CD4-positive, alpha-beta T cell treated with Interleukin-17A for 1 hour (primary cell): ENCODE measurements around the gene ZBTB40.

Source experiments
- DNase-seq: peaks from one replicate; pipeline ENCODE4 v3.0.0-alpha.2; 2020

The ZBTB40 gene

GRCh38 chr1:22536506-22536905 is 84.9 kb downstream of the ZBTB40 start:
- no peak for DNase-seq

- DNase-seq: no peak
Observed at GRCh38 chr1:22537441-22538139, 85.9 kb downstream of the ZBTB40 start.

GRCh38 chr1:22539510-22540118 is 88.0 kb downstream of the ZBTB40 start:
- no peak for DNase-seq

DNA sequence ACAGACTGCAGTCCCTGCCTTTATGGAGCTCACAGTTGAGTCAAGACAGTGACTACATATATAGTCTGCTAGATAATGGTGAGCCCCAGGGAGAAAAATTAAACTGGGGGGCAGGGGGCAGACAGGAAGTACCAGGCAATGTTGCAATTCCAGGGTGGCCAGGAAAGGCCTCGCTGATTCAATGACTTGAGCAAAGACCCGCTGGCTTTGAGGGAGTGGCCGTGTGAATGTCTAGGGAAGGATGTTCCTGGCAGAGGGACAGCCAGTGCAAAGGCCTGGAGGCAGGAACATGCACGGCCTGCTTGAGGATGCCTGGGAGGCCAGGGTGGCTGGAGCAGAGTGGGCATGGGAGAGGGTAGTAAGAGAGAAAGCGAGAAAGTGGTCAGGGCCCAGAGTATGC is 88.7 kb downstream of the ZBTB40 start:
- no peak for DNase-seq

- DNase-seq: no peak
Observed at GRCh38 chr1:22542886-22543285, 91.2 kb downstream of the ZBTB40 start.

- DNase-seq: no peak
Observed at GRCh38 chr1:22543679-22544078, 92.0 kb downstream of the ZBTB40 start.

DNA sequence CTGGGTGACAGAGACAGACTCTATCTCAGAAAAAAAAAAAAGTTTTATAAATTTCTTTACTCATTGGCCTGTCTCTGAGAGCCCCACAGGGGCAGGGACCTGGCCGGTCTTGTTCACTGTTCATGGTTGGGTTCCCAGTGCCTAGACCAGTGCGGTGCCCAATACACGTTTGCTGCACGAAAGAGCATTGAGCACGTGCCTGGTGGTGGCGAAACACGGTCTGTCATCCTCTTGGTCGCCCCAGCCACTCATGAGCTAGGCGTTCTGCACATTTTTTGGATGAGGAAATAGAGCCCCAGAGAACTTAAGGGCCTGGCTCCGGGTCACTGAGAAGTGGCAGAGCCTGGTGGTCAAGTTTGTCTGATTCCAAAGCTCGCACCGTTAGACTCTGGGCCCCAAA is 93.0 kb downstream of the ZBTB40 start:
- no peak for DNase-seq

DNA sequence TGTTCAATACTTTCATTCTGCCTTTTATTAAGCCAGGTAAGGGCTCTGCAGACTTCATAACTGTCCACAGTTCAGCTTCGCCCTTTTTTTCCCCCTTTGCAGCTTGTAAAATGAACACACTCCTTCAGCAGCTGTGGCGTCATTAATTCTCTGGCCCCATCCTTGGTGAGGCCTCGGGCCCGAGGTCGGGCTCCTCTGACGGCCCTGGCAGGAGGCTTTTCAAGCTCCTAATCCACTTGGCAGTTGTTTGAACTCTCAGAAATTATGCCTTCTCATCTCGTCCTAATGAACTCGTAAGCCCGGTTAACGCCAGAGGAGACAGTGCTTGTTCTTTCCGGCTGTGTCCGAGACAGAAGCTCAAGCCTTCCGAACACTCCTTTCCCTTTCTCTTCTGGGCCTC is 93.5 kb downstream of the ZBTB40 start:
- no peak for DNase-seq

GRCh38 chr1:22547186-22547817 is 95.7 kb downstream of the ZBTB40 start:
- no peak for DNase-seq

DNA sequence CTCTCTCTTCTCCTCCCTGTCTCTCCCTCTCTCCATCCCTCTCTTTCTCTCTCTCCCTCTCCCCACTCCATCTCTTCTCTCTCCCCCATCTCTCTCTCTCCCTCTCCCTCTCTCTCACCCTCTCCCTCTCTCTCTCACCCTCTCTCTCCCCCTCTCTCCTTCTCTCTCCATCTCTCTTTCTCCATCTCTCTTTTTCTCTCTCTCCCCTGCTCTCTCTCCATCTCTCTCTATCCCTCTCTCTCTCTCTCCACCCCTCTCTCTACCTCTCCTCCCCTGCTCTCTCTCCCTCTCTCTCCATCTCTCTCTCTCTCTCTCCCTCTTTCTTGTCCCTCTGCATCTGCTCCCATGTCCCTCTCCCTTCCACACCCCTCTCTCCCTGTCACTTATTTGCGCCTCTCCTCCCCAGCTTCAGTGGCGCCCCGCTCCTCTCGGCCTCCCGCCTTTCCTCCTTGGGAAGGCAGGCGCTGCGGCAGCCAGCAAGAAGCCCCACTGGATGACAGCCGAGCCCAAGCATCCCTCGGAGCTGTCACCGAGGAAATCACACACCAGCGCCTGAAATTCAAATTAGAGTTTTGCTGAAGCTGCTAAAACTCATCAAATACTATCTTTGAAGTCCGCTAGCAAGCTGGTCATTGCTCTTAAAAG is 96.3 kb downstream of the ZBTB40 start:
- DNase-seq: no peak

- no peak for DNase-seq
Observed at GRCh38 chr1:22550021-22550420, 98.4 kb downstream of the ZBTB40 start.

- no peak for DNase-seq
Observed at GRCh38 chr1:22551591-22551990, 99.9 kb downstream of the ZBTB40 start.

DNA sequence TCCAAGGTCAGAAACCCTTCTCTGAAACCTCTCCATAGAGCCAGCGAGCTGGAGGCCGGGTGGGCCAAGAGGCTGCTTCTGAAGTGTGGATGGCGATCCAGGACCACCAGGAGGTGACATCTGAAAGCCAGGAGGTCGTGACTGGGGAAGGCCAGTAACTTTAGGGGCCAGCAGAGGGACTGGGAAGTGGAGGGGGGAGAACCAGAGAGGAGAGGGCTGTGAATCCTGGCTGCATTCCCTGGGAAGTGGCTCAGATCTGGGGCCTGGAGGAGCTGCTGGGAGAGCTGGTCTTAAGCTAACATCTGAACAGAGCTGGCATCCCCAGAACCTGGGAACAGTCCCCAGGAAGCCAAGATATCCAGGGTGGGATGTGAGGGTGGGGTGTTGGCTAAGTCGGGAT is 100.4 kb downstream of the ZBTB40 start:
- no peak for DNase-seq

- no peak for DNase-seq
Observed at GRCh38 chr1:22553104-22553880, 101.6 kb downstream of the ZBTB40 start.

GRCh38 chr1:22553991-22554522 is 102.4 kb downstream of the ZBTB40 start:
- DNase-seq: no peak

- DNase-seq: no peak
Observed at GRCh38 chr1:22555371-22555656, 103.7 kb downstream of the ZBTB40 start.

DNA sequence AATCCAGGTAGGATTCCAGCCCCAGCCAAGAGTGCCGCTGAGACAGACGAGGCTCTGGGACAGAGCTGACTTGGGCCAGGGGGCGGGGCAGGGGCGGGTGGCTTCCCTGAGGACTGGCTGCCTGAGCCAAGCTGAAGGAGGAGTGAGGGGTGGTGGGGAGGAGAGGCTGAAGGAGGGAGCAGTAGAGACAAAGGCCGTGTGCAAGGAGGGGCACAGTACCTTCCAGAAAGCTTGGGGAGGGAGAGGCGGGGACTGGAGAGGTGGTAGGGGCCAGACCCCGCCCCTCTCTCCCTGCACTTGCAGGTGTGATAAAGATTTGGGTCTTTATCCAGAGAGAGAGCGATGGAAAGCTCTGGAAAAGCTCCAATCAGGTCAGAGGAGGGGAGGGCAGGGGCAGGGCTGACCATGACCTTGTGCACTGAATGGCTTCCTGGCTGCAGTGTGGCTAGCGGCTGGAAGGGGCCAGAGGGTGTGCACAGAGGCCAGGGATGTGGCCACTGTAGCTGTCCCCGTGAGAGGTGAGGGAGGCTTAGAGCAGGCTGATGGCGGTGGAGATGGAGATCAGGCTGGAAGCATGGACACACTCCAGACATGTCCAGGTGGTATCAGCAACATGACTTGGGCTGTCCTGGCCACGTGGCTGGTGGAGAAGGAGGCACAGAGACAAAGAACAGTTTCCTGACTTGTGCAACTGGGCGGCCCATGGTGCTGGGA is 104.9 kb downstream of the ZBTB40 start:
- no peak for DNase-seq

DNA sequence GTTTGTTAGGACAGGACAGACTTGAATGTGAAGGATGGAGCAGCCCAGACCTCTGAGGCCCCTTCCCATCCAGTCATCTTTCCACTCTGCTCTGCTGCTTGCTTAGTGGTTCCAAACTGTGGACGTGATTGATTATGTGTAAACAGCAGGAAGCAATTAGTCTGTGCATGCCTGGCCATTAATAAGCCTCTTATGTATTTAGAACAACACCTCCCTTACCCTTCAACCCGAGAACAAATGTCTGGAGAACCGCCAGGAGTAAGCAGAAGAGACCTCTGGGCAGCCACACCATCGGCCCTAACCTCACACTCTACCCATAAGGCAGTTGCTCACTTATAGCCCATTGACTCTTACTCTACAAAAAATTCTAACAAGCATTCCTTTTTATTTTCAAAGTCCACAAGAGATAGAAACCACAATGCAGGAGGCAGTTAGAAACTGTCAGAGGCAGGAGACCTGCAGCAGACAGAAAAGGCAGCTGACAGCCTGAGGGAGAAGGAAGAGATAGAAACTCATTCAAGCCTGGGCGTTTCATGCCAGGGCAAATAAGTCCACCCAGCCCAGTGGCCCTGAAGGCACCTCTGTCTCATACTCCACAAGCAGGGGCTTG is 105.8 kb downstream of the ZBTB40 start:
- DNase-seq: no peak

DNA sequence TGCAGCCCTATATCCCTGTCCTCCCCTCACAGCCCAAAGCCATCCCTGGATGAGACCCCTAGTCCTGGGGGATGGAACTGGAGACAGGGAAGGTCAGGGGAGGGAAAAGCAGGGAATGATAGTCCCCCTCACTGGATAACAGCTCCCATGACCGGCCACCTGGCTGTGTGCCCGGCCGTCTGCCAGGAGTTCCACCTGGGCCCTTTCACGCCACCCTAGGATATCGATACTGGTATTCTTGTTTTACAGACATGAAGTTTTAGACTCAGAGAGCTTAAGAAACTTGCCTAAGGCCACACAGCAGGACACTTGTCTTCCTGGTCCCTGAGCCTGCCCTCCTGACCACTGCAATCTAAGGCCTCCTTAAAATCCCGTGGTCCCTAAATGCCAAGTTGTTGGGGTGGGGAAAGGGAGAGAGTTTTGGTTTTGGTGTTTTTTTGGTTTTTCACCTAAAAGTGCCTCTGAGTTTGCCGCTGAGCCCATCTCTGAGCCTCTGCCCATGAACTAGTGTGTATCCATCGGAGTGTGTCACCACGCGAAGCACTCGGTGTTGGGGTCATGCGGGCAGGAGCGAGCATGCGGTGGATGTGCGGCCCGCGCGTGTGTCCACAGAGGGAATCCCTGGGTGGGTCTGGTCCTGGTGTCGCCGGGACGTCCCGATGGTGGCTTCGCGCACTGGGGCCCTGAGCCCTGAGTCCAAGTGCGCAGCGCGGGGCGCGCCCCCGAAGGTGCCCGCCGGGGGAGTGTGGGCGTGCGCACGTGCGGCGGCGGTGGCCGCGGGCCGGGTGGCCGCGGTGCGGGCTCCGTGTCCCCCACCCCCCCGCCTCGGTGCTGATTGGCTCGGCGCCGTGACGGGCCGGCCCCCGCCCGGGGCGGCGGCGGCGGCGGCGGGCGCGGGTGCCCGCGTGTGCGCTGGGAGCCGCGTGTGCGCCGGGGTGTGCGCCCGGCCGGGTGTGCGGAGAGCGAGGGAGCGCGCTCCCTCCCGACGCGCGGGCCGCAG is 111.2 kb downstream of the ZBTB40 start, which contains the start of gene EPHA8:
EPHA8 (plus strand) TSS at position 906 of the 1,000 bp plus-strand sequence. CDS start 147 bp downstream, outside the sequence.
- DNase-seq: no peak
